NCI-H446 treated with DMSO at 0.1 percent for 48 hours (cell line): ENCODE measurements around the gene CREB3.

Experiments used
- DNase-seq: peaks from one replicate; lab custom pipeline; 2025; lab: John Stamatoyannopoulos, UW

Gene CREB3

GRCh38 chr9:35732185-35732799 lies at the start of gene CREB3, which contains the start of gene TLN1:
CREB3 (plus strand) TSS chr9:35732666; CDS start chr9:35732773, 107 bp downstream.
TLN1 (minus strand) TSS chr9:35732195; CDS start chr9:35725694, 6,501 bp downstream.
- peak; percentile 98 for DNase-seq

- no peak for DNase-seq
Measured at GRCh38 chr9:35683323-35683722, 49.1 kb upstream of the CREB3 start.

- no peak for DNase-seq
Measured at GRCh38 chr9:35684921-35685320, 47.5 kb upstream of the CREB3 start.

GRCh38 chr9:35685506-35685905 lies 47.0 kb upstream of the CREB3 start:
- DNase-seq = no peak

GRCh38 chr9:35686222-35687203 lies 46.0 kb upstream of the CREB3 start:
- DNase-seq = no peak

- no peak for DNase-seq
Measured at GRCh38 chr9:35687306-35687705, 45.2 kb upstream of the CREB3 start.

GRCh38 chr9:35687972-35688557 lies 44.4 kb upstream of the CREB3 start:
- DNase-seq = no peak

DNA sequence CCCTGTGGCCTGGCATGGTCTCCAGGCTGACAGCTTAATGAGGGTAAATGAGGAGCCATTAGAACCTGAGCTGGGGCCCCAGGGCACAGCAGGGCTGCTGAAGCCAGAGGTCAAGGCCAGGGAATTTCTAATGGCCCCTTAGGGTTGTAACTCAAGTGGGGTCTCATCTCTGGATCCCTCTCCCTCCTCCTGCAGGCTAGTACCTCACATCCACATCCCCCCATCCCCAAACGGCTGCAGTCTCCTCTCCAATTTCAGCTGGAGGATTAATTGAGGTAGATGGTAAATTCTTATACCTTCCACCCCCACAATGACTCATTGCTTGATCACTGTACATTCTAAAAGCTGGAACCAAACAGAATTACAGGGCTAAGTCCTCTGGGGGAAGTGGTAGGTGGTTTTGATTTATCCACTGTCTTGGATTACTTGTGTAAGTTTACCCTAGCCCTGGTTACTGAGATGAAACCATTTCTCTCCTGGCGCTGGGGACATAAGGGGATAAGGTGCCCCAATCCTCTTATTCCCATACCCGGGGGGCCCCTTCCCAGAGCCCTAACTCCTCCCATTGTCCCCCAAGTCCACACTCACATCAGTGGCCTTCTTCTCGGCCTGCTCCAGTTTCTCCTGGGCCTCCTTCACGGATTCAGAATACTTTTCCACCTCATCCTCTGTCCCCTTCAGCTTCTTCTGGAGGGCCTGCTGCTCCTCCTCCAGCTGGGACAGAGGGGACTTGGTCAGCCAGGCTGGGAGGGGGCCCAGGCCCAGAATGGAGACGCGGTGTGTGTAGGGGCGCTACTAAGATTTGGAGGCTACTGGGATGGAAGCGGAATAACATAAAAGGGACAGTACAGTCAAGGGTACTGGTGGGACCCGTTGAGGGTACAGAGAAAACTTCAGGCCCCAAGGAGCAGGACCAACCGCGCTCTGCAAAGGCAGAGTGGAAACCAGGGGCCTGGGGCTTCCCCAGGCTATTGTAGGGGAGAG lies 43.6 kb upstream of the CREB3 start:
- no peak for DNase-seq

DNA sequence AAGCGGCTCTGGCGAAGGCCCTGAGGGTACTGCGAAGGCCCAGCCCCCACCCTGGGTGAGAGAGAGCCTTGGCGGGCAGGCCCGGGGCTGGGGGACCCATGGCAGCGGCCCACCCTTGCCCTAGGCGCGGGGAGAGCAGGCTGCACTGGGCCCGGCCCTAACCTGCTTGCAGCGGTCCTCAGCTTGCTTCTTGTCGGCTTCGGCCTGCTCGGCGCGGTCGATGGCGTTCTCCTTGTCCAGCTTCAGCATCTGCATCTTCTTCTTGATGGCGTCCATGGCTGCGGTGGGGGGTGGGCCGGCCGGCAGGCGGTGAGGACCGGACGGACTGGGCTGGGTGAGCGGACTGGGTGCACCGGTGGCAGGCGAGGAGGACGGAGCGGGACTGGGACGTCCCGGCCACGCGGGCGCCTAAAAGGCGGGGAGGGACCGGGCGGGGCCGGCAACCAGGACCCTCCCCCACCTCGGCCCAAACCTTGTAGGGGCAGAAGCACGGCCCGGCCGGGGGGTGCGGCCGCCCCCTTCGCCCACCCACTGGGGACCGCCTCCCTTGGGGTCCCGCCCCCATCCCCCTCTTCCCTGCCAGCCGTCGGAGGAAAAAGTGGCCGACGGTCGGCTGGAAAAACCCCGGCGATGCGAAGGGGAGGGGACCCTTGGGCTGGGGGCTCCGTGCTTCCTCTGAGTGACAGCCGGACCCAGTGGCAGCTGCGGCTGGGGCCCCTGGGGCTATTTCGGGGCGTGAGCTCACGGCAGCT lies 42.7 kb upstream of the CREB3 start, which contains the start of gene TPM2:
TPM2 (minus strand) TSS at position 384 of the 752 bp plus-strand sequence; CDS start at position 276, 108 bp downstream.
- DNase-seq = no peak

DNA sequence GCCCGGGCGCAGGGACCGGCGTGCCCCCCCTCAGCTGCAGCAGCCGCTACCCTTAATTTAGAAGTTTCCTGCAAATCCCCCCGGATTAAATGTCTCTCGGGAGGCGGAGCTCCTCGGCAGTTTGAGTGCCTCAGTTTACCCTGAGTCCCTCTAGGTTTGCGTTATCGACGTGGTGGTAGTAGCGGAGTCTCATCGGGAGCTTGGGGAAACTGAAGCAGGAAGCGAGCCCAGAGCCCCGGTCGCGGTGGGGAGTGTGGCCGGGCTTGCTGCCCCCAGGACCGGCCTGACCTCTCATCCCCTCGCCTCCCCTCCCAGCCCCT lies 42.2 kb upstream of the CREB3 start:
- DNase-seq = no peak

DNA sequence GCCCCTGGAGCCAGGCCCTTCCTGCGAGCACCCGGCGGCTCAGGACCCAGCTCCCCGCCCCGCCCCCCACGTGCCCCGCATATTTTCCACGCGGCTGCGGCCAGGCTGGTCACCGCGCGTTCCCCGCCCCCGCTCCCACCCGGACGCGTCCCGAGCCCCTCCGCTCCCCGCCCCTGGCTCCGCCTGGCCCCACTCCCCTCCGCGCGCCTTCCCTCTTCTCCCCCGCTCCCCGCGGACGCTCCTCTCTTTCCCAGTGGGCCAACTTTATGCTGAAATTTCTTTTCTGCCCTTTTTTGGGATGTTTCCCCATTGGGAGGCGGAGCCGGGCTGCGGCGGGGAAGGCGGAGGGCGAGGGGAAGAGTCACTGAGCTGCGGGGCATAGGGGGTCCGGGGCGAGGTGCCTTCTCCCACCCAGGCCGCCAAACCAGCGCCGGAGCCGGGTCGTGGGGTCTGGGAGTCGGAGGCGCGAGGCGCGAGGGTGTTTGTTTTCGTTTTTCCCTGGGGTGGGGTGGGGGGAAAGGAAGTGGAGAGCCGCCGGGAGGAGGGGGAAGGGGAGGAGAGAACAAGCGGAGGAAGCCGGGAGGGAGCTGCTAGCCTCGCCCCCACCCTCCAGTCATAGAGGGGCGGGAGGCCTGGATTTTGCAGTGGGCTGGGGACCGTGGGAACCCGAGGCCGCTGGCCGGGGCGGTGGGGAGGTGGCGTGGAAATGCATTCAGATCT lies 41.7 kb upstream of the CREB3 start:
- DNase-seq = no peak

GRCh38 chr9:35691334-35691650 lies 41.2 kb upstream of the CREB3 start:
- no peak for DNase-seq

DNA sequence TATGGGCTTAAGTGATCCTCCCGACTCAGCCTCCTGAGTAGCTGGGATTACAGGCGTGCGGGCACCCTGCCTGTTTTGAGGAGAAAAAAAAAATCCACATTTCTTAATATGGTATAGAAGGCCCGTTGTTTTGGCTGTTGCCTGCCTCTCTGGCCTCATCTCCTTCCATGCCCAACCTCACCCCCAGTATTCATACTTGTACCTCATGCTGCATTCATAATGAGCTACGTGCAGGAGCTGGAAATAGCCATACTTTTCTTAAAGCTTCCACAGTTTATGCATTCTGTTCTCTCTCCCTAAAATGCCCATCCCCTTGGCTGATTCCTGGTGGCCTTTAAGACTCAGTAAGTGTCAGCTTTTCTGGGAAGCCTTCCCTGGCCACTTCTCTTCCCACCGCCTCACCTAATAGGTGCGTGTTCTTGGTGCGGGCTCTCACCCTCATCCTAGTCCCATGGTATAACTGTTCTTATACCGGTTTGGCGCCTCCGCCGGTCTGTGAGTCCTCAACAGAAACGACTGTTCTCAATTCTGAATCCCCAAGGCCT lies 40.6 kb upstream of the CREB3 start:
- DNase-seq = no peak

GRCh38 chr9:35695943-35696401 lies 36.5 kb upstream of the CREB3 start:
- DNase-seq = no peak

- DNase-seq = no peak
Measured at GRCh38 chr9:35696520-35697215, 35.8 kb upstream of the CREB3 start.

DNA sequence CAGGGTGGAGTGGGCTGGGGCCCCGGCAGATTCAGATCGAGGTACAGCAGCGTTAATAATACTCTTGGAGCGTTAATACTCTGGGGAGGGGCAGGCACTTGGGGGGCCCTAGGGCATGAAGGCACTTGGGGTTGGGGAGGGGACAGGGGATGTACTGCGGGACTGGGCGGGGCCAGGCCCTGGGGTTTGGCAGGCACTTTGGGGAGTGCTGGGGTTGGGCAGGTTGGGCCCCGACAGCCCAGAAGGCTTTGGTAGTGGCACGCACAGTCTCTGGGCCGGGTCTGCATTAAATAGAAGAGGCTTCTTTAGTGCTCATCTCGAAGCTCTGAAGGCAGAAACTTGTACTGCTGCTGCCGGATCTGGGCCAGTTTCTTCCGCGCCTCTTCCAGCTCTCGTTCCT lies 35.0 kb upstream of the CREB3 start:
- DNase-seq = no peak

DNA sequence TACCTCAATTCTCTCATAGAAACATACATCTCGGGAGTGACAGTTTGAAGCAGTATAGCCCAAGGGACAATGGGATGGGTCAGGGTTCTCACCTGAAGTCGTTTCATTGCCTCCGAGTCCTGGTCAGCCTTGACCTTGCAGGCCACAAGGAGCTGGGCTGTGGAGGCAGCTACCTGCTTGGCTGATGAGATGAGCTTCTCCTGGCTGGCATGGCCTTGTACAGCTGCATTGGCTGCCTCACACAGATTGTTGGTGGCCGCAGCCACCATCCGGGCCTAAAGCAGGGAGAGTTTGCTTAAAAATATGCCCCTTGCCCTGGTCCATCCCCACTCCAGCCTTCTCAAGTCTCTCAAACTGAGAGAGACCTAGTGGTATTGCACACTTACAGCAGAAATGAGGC lies 34.2 kb upstream of the CREB3 start:
- no peak for DNase-seq

GRCh38 chr9:35700031-35700430 lies 32.4 kb upstream of the CREB3 start:
- DNase-seq = no peak

DNA sequence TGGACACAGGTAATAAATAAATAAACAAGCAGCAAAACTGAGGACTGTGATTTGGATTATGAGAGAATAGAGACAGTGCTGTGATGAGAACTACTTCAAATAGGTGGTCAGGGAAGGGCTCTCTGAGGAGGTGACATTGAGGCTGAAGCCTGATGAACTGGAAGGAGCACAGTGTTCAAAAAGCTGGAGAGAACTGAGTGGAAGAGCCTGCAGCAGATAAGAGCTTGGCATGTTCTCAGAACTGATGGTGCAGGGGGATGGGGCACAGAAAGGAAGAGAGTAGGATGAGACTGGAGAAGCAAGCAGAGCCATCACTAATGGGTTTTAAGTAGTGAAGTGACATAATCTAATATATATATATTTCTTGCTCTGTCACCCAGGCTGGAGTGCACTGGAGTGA lies 31.5 kb upstream of the CREB3 start:
- no peak for DNase-seq
